GM10266 (cell line): ENCODE data around the gene METTL27.
"Not testable (repeated sequence)": the region's sequence is repeated elsewhere in the genome, so short reads cannot be mapped to it uniquely, and the experiment has no call there.

ENCODE experiments used
- DNase-seq: peaks from one replicate; pipeline ENCODE4 v3.0.0; 2012; ENCODE audit errors: extremely low spot score
- TF ChIP-seq, protein P1 (sequence below): IDR thresholded peaks from 2 replicates; pipeline ENCODE4 v1.5.1; 2012; ENCODE audit warnings: mild to moderate bottlenecking, low read depth; ENCODE audit not compliant: control insufficient read depth, insufficient read depth; ENCODE audit errors: missing control alignments

Gene METTL27

GRCh38 chr7:73828972-73829371 lies 13.3 kb downstream of the METTL27 start:
- TF ChIP-seq, protein P1, sequence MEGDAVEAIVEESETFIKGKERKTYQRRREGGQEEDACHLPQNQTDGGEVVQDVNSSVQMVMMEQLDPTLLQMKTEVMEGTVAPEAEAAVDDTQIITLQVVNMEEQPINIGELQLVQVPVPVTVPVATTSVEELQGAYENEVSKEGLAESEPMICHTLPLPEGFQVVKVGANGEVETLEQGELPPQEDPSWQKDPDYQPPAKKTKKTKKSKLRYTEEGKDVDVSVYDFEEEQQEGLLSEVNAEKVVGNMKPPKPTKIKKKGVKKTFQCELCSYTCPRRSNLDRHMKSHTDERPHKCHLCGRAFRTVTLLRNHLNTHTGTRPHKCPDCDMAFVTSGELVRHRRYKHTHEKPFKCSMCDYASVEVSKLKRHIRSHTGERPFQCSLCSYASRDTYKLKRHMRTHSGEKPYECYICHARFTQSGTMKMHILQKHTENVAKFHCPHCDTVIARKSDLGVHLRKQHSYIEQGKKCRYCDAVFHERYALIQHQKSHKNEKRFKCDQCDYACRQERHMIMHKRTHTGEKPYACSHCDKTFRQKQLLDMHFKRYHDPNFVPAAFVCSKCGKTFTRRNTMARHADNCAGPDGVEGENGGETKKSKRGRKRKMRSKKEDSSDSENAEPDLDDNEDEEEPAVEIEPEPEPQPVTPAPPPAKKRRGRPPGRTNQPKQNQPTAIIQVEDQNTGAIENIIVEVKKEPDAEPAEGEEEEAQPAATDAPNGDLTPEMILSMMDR = no peak
- no peak for DNase-seq

- TF ChIP-seq, protein P1 = no peak
- DNase-seq = peak; percentile 23
Measured at GRCh38 chr7:73828107-73828803, 14.1 kb downstream of the METTL27 start.

- DNase-seq = no peak
Measured at GRCh38 chr7:73827567-73828106, 14.7 kb downstream of the METTL27 start.

GRCh38 chr7:73824986-73825385 lies 17.3 kb downstream of the METTL27 start:
- no peak for DNase-seq
- TF ChIP-seq, protein P1 = no peak

More at GRCh38 chr7:73827567-73828106, 14.7 kb downstream of the METTL27 start:
- TF ChIP-seq, protein P1 = no peak

DNA sequence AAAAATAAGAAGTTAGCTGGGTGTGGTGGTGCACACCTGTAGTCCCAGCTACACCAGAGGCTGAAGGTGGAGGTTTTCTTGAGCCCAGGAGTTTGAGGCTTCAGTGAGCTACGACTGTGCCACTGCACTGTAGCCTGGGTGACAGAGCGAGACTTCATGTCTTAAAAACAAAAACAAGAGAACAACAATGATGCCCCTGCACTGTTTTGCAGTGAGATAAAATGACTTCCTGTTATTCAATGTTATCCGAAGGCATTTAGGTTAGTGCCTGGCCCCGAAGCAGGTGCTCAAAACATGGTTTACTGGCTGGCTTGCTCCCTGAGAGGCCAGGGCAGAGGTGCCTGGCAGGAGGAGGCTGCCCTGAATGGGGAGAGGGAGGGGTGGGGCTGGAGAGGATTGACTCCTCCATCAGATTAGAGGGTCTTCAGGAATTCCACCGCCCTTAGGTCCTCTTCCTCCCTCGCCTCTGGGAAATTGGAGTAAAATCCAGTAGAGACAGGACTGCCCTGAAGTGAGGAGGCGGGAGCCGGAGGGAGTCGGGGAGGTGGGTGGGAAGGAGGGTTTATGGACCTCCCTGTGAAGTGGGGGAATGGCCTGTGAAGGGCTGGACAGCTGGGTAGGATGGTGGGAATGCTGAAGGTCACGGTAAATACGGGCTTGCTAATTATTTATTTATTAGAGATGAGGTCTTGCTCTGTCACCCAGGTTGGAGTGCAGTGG lies 18.3 kb downstream of the METTL27 start:
- TF ChIP-seq, protein P1 = no peak
- no peak for DNase-seq

GRCh38 chr7:73823257-73823656 lies 19.1 kb downstream of the METTL27 start:
- DNase-seq = no peak
- TF ChIP-seq, protein P1 = no peak

DNA sequence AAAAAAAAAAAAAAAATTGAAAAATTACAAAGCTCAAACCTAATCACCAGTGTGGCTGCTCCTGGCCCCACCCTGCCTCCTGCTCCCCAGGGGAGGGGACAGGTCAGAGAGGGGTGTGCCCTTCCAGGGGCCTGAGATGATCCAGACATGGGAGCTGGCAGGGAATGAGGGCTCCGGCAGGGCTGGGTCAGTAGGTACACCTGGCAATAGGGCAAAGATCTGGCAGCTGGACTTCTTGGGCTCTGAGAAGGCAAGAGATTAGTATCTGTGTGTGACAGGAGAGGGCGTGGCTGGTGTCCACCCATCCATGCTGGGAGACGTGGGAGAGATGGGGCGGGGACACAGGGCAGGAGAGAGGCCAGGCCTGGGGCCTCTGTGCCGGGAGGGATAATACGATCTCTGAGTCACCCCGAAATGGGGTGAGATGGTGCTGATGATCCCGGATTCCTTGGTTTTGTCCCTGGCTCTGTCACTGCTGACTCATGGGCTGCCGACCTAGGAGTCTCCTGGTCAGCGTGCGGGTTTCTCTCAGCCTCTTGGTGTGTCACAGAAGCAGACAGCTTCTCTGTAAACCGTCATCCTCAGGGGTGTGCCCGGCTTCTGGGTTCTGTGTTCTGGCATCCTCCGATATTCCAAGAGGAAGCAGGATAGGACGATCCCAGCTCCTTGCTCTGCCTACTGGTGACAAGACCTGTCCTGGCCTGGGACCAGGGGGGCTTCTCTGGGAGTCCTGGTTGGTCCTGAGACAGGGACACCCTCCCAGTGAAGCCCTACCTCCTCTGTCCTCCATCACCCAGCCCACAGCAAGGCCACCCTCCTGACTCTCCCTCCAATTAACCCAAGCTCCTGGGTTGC lies 19.8 kb downstream of the METTL27 start:
- DNase-seq = no peak

DNA sequence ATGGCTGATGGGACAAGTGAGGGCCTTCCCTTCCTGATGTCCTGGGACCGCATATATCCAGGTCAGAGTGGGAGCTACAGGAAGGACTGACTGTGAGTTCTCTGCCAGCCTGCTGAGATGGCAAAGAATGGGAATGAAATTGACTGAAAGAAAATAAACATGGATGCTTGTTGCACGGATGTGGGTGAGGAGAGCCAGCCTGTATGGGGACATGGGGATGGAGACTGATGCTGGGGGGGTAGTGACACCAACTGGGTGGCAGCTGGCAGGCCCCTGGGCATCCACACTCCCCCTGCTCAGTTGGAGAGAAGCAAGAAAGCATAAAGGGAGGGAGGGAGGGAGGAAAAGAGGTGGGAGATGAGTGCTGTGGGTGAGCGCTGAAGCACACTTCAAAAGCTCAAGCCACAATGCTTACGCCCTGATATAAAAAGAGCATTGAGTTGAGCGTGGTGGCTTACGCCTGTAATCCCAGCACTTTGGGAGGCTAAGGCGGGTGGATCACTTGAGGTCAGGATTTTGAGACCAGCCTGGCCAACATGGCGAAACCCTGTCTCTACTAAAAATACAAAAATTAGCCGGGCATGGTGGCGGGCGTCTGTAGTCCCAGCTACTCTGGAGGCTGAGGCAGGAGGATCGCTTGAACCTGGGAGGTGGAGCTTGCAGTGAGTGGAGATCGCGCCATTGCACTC lies 20.6 kb downstream of the METTL27 start:
- DNase-seq = not testable (repeated sequence)

More for the DNA sequence above, 19.8 kb downstream of the METTL27 start:
- TF ChIP-seq, protein P1 = no peak
